Kasumi-1 (cell line): ENCODE results near the gene DESI2.
A peak's percentile ranks its signal among the peaks of the same experiment; 100 is the strongest.
"Not testable (repeated sequence)": the region's sequence is repeated elsewhere in the genome, so short reads cannot be mapped to it uniquely, and the experiment has no call there.

Experiments used
- DNase-seq, 2 experiments: peaks; one replicate each; lab custom pipeline; 2025; lab: John Stamatoyannopoulos, UW

DESI2 gene

GRCh38 chr1:244705261-244706234 lies 52.6 kb downstream of the DESI2 start:
- no peak for DNase-seq

DNA sequence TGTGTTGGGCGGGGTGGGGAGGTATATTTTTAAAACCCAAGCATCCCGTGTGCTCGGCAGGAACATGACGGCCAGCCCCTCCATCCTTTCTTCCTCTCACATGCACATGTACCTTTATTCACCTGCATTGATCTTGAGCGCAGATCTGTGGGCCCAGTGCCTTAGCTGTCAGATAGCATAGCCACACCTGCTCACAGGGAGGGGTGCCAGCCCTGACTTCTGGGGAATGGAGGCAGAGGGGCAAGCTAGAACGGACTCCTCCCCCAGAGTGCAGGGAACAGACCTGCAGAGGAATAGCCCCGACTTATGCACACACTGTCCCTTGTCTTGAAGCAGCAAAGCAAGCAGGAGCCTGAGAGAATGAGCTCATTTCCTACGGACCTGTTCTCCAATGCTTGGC lies 56.1 kb downstream of the DESI2 start:
- no peak for DNase-seq

- DNase-seq, result no peak
Observed at GRCh38 chr1:244709476-244710368, 56.8 kb downstream of the DESI2 start.

DNA sequence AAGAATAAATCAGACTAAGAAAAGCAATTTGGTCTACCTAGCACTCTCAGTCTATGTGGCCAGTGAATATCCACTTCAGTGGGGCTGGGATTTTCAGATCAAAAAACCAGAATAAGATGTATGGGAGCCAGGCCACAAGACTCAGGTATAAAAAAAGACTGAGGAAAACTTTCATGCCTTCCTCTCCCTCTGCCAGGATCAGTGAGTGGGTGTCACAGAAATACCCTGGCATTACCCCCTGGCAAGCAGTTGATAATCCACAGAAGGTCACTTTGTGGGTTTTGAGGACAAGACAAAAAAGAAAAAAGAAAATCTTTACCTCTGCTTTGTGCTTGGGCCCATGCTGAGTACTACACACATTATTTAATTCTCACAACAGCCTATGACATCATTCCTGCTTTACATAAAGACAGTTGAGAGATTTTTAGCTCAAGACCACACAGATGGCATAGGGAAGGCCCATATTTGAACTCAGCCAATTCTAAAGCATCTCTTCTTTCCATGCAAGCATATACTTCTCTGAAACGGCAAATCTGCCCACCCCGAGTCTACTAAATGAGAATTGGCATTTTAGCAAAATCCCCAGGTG lies 57.6 kb downstream of the DESI2 start:
- DNase-seq, result no peak

DNA sequence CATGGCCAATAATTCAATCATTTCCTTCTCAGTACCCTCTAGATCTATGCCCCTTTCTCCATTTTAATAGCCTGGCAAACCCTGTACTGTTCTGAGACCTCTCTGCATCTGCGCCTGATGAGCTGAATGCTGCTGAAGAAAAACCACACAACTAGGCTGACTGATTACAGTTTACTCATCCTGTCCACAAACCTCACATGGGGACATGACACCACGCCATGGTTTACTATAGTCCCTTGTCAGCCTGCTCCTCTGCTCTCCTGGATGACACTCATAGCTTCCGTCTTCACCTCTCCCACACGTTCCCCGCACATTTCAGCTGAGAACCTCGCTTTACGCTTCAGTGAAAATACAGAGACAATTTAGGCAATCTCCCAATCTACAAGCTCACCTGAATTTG lies 59.7 kb downstream of the DESI2 start:
- DNase-seq, result no peak

- peak; percentile 80 to 85 for DNase-seq
Observed at GRCh38 chr1:244713332-244713731, 60.4 kb downstream of the DESI2 start.

GRCh38 chr1:244727871-244728474 lies 75.0 kb downstream of the DESI2 start:
- DNase-seq, result peak; percentile 34 to 46

DNA sequence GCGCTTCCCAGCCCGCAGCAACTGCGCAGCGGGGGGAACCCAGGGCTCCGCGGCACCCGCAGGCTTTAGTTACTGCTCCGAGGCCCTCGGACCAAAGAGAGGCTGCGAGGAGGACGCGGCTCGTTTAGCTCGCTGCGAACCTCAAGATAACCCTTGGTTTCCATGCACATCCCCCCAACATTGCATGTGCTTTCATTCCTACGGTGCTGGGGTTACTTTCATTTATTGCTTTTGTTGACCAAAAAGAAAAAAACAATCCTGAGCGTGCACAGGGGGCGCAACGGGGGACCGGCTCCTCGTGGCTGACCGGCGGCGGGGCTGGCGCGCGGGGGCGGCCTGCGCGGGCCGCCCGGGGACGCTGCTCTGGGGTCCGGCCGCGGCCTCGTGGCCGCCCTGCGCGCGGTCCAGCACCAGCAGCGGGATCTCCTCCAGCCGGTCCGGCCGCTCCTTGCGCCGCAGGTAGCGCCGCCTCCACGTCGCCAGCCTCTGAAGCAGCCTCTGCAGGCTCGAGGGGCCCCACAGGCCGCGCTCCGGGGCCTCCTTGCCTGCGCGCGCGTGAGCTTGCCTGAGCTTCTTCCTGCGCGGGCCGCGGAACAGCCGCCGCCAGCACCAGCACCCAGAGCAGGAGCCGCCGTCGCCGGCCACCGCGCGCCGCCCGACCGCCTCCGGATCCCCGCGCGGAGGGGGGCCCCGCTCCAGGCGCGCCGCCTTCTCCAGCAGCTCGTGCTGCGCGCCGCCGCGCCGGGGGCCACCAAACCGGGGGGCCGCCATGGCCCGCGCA lies 77.4 kb downstream of the DESI2 start:
- DNase-seq, result peak in 1 of 2 experiments; percentile 15

DNA sequence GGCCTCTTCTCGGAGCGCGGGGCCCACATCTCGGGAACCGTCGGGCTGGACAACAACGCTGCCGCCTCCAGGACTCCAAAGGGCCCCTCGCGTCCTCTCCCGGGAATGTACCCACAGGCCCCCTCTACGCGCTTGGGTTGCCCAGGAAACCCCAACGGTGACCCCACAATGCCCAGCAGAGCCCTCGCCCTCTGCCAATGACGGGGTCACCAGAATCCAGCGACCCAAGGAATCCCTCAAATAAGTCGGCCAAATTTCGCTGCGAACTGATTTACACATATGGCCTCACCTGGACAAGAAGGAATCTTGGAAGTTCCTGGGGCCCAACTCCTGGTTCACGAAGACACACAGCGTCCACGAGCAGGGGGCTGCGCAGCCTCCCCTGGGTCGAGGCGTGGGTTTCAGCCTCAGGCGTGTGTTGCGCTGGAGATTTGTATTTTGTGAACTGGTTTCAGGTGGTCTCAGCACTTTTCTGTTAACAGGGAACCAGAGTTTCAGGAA lies 78.1 kb downstream of the DESI2 start:
- DNase-seq, result no peak

GRCh38 chr1:244731651-244732050 lies 78.7 kb downstream of the DESI2 start:
- no peak for DNase-seq

DNA sequence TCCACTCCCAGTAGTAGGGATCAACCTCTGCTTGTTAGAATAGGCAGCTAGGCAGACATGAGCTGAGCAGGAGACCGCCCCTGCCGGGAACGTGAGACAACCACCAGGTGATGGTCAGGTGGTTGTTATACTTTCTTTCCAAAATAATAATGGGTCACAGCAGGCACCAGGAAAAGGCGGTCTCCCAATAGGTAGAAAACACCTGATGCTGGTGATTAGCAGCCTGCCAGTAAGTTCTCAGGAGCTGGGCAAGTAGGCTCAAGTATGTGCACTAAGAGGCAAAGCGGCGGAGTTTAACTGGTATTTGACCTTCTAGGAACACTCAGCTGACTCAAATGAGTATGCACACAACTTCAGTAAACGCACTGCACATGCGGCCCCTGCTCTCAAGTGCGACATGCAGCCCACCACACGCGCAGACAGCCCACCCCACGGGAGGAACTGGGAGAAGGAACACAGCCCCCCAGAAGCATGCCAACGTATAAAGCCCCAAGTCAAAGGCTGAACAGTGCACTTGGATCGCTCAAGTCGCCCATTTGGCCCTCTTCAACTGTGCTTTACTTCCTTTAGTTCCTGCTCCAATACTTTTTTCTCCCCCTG lies 80.0 kb downstream of the DESI2 start:
- DNase-seq, result no peak

DNA sequence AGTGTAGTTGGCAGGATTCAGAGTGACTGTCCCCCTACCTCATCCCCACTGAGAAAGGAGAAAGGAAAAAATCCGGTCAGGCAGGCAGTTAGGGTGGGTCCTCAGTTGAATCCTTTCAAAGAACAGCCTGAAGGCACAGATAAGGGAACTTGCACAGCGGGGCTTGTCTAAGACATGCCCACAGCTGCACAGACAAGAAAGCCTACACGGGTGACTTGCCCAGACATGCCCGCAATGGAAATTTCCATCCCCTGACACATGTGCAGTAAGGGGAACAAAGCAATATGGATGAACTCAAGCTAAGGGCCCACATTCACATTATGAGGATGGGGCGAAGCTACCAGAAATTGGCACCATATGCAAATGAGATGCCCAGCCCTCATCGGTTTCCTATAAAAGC lies 82.5 kb downstream of the DESI2 start:
- no peak for DNase-seq

DNA sequence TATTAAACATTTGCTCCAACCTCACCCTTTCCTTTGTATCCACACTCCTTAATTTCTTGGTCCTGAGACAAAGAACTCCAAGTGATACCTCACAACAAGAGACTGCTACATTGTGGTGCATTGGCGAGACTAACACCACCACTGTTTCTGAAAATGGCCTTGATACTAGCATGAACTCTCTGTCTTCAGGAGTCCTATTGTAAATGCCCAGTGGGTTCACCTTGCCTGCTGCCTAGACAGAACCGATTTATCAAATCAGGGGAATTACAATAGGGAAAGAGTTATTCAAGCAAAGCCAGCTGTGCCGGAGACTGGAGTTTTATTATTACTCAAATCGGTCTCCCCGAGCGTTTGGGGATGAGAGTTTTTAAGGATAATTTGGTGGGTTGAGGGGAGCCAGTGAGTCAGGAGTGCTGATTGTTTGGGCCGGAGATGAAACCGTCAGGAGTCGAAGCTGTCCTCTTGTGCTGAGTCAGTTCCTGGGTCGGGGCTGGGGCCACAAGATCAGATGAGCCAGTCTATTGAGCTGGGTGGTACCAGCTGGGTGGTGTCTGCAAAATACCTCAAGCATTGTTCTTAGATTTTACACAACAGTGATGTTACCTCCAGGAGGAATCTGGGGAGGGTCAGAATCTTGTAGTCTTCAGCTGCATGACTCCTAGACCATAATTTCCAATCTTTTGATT lies 83.1 kb downstream of the DESI2 start:
- no peak for DNase-seq

GRCh38 chr1:244739140-244739539 lies 86.2 kb downstream of the DESI2 start:
- not testable (repeated sequence) for DNase-seq

DNA sequence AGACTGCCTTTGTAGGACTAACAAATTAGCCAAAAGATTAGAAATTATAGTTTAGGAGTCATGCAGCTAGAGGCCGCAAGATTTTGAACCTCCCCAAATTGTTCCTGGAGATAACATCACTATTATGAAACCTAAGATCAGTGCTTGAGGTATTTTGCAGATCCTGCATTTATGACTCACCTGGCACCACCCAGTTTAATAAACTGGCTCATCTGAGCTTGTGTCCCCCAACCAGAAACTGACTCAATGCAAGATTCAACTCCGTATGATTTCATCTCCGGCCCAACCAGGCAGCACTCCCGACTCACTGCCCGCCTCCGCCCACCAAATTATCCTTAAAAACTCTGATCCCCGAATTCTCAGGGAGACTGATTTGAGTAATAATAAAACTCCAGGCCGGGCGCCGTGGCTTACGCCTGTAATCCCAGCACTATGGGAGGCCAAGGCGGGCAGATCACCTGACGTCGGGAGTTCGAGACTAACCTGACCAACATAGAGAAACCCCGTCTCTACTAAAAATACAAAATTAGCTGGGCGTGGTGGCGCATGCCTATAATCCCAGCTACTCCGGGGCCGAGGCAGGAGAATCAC lies 87.2 kb downstream of the DESI2 start:
- not testable (repeated sequence) for DNase-seq

DNA sequence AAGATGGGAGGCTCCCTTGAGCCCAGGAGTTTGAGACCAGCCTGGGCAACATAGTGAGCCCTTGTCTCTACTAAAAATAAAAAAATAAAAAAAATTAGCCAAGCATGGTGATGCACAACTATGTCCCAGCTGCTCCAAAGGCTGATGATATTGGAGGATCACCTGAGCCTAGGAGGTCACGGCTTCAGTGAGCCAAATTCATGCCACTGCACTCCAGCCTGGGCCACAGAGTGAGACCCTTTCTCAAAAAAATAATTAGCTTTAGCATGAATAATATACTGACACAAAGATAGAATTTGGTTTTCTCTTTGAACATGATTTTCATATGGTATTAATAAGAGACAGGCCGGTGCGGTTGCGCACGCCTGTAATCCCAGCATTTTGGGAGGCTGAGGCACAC lies 88.8 kb downstream of the DESI2 start:
- no peak for DNase-seq

- DNase-seq, result no peak
Observed at GRCh38 chr1:244749230-244750016, 96.5 kb downstream of the DESI2 start.

DNA sequence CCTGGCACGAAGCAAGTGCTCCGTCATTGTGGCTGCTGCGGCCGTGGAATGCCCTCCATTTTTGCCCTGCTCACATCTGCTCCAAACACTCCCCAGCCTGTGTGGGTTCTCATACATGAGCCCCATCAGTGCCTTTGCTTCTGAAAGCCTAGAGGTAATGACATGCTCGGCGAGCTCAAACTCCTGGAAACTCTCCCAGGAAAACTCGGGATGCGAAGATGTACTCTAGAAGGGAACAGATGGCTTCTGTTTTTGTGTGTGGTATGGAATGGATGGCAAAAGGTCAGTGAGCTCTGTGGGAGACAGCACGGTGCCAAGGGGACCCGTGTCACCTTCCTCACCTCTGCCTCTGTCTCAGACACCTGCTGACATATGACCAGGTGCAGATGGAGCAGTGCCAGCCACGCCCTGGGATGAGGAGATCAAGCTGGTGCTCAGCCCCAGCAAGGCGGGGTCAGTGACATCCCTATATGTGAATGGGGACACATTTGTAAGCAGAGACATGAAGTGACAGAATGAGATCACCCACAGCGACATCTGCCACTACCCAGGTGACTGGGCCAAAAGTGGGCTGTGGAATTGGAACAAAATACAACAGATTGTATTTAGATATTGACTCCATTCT lies 98.5 kb downstream of the DESI2 start:
- DNase-seq, result no peak
